Left cardiac atrium (tissue), 4 donors: Measurements from ENCODE around the gene MAGI2. TPM values are rescaled to one million over a fixed set of nuclear protein-coding genes. Genes with fewer than 3 reads are reported as not detected.
"Not testable (repeated sequence)": the region's sequence is repeated elsewhere in the genome, so short reads cannot be mapped to it uniquely, and the experiment has no call there.

ENCODE experiments used
- ATAC-seq, 2 donors: fragments of 200-7000 bp; cut with Tn5 transposase; one replicate each; pipeline ENCODE4 v1.9.1; 2020; ENCODE audit warnings: mild to moderate bottlenecking in 2 of 2, moderate library complexity in 2 of 2
- DNase-seq: peaks from one replicate; pipeline ENCODE4 v3.0.0-alpha.2; 2020
- intact Hi-C, 2 donors: fragments of 100-400 bp; cut with DNase I; formaldehyde crosslinking; loops; one replicate each; pipeline versions ENCODE4 v1.14.1 to v1.15.1; 2022 to 2023
- total RNA-seq, 2 donors: library from RNA; stranded (reverse); fragmentation: NEBNext Ultra II Directional; extraction: Animal tissue kit (Norgen Biotek cat#: 25700); gene quantifications; one replicate each; pipeline ENCODE4 v1.2.1, GENCODE V29; 2021
- donor health status: DM: no; HTN: yes; CAD: no.
- donor health status: DM: no; HTN: yes; CAD: no; lungs with severe emphysema.
- donor health status: DM: yes; HTN: yes; CAD: no.
- donor health status: Dilated cardiomyopathy.

Gene MAGI2
- total RNA-seq, 2 donors from 2014 or later = 7.2 to 8.7 TPM

- ATAC-seq, DNase-seq, intact Hi-C loops: not testable (repeated sequence)
These were observed 1164.0 kb downstream of the MAGI2 start for GRCh38 chr7:78289471-78289870.

- ATAC-seq = peak in 1 of 2 donors; percentile 27
- intact Hi-C loops = no loop called here
- DNase-seq = no peak
These were observed 1168.5 kb downstream of the MAGI2 start for GRCh38 chr7:78284945-78285344.

GRCh38 chr7:78280276-78280675 is 1173.2 kb downstream of the MAGI2 start:
- intact Hi-C loops = no loop called here
- DNase-seq (no peak), ATAC-seq (no peak)

GRCh38 chr7:78279457-78279856 is 1174.0 kb downstream of the MAGI2 start:
- intact Hi-C loops = no loop called here
- ATAC-seq = no peak
- DNase-seq = no peak

GRCh38 chr7:78279032-78279431 is 1174.4 kb downstream of the MAGI2 start:
- DNase-seq (no peak), ATAC-seq (no peak)
- intact Hi-C loops = no loop called here

DNA sequence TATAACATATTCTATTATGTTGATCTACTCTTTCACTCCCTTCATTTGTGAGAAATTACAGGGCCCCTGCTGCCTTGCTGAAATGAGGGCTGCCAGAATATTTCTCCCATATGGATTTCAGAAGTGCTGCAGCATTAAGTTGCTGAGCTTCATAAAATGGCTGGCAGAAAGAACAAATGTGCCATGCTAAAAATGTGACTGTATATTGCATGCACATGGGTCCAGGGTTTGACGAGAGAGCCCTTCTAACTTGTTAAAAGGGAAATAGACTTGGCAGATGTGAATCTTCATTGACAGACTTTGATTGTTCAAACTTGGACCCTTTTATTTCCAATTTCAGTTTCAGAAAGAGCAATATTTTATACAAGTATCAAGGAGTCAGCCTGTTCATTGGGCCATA is 1186.3 kb downstream of the MAGI2 start:
- no peak for ATAC-seq
- intact Hi-C loops = no loop called here
- no peak for DNase-seq

DNA sequence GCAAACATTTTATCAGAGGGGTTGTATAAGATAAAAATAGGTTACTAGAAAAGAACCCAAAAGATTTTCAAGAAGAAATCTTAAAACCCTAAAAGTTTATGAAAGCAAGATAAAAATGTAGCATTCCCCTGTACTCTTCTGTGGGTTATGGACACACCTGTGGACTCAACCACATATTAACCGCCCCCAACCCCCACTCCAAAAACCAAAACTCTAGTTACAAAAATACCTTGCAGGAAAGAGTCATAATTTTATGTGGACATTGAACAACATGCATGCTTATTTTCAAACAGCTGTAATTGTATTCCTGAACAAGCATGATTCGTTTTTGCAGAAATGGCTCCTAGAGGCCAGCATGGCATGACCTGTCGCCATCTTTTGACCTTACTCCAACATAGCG is 1188.0 kb downstream of the MAGI2 start:
- ATAC-seq (no peak), DNase-seq (no peak)
- intact Hi-C loops = no loop called here

DNA sequence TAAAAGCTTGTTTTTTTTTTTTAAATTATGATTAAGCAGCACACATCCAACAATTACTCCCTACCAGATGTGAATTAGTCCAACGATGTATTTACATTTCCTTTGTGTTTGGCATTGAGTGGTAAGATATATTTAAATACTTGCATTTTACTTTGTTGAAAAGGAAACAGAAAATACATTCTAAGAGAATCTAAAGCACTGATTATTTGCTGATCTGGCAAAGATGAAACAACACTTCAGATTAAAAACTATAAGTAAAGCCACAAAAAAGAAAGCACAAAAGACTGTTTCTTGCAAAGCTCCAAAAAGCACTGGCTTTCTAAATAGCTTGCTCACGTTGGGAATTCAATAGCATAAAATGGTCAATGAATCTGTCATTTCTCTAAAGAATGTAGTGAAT is 1188.4 kb downstream of the MAGI2 start:
- intact Hi-C loops = no loop called here
- no peak for DNase-seq
- ATAC-seq = no peak

GRCh38 chr7:78264105-78264504 is 1189.4 kb downstream of the MAGI2 start:
- no peak for DNase-seq
- ATAC-seq = no peak
- intact Hi-C loops = no loop called here

GRCh38 chr7:78261739-78262138 is 1191.7 kb downstream of the MAGI2 start:
- ATAC-seq (no peak), DNase-seq (no peak)

GRCh38 chr7:78261302-78261701 is 1192.2 kb downstream of the MAGI2 start:
- ATAC-seq = no peak
- intact Hi-C loops = no loop called here
- no peak for DNase-seq

More at GRCh38 chr7:78261739-78262138, 1191.7 kb downstream of the MAGI2 start:
- intact Hi-C loops = no loop called here

GRCh38 chr7:78260826-78261225 is 1192.6 kb downstream of the MAGI2 start:
- DNase-seq = no peak
- intact Hi-C loops = no loop called here
- ATAC-seq = no peak

DNA sequence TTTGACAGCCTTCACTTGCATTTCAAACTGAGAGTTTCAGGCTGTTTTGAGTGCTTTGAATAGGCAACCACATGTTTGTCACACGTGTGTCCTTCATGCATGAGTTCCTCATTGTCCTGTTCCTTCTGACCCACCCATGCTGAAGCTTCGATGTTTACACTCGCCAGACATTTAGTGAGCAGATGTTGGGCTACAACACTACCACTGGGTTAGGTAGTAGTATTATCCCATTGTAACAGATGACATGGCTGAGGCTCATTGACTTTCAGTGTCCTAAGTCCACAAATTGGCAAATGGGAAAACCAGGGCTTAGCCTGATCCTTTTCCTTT is 1198.8 kb downstream of the MAGI2 start:
- ATAC-seq (no peak), DNase-seq (no peak)
- intact Hi-C loops = no loop called here

GRCh38 chr7:78253850-78254725 is 1199.4 kb downstream of the MAGI2 start:
- no peak for DNase-seq
- no peak for ATAC-seq
- intact Hi-C loops = no loop called here

GRCh38 chr7:78248867-78249266 is 1204.6 kb downstream of the MAGI2 start:
- DNase-seq = no peak
- no peak for ATAC-seq
- intact Hi-C loops = no loop called here

DNA sequence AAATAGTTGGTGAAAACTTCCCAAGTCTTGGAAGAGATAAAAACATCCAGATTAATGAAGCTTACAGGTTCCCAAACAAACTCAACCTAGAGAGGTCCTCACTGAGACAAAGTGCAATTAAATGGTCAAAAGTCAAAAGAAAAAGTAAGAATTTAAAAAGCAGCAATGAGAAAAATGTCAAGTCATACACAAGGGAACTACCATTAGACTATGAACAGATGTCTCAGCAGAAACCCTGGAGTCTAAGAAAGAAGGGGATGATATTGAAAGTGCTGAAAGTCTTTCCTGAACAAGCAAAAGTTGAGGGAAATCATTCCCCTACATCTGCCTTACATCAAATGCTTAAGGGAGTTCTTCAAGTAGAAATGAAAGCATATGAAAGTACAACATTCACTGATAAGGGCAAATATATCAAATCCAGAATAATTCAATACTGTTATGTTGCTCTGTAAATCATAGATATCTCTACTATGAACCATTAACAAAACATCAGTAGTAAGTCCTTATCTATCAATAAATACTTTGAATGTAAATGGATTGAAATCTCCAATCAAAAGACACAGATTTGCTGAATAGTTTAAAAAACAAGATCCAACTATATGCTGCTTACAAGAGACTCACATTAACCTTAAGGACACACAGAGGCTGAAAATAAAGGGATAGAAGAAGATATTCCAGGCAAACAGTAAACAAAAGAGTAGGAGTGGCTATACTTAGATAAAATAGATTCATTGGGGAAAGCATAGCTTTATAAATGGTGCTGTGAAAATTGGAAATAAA is 1205.4 kb downstream of the MAGI2 start:
- no peak for ATAC-seq
- intact Hi-C loops = no loop called here
- DNase-seq = no peak

DNA sequence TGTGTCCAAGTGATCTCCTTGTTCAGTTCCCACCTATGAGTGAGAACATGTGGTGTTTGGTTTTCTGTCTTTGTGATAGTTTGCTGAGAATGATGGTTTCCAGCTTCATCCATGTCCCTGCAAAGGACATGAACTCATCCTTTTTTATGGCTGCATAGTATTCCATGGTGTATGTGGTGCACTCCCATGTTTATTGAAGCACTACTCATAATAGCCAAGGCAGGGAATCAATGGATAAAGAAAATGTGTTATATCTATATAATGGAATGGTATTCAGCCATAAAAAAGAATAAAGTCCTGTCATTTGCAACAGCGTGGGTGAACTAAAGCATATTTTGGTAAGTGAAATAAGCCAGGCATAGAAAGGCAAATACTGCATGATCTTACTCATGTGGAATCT is 1213.3 kb downstream of the MAGI2 start:
- intact Hi-C loops, DNase-seq, ATAC-seq: not testable (repeated sequence)

- intact Hi-C loops = no loop called here
- DNase-seq (no peak), ATAC-seq (no peak)
These were observed 1218.8 kb downstream of the MAGI2 start for GRCh38 chr7:78234634-78235033.

DNA sequence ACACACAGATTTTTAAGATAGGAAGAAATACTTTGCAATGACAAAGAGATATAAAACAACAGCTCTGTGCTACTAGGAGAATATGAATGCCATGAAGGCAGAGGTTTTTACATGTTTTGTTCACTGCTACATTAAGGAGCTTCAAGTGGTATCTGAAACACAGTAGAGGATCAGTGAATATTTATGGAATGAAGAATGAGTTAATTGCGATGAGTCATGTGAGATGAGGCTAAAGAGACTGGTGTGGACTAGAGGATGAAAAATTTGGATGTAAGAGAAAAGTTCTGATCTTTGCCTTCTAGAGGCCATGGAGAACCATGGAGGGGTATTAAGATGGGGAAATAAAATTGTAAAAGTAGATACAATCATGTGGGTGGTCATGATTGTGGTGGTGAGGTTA is 1220.7 kb downstream of the MAGI2 start:
- intact Hi-C loops = no loop called here
- ATAC-seq (no peak), DNase-seq (no peak)

DNA sequence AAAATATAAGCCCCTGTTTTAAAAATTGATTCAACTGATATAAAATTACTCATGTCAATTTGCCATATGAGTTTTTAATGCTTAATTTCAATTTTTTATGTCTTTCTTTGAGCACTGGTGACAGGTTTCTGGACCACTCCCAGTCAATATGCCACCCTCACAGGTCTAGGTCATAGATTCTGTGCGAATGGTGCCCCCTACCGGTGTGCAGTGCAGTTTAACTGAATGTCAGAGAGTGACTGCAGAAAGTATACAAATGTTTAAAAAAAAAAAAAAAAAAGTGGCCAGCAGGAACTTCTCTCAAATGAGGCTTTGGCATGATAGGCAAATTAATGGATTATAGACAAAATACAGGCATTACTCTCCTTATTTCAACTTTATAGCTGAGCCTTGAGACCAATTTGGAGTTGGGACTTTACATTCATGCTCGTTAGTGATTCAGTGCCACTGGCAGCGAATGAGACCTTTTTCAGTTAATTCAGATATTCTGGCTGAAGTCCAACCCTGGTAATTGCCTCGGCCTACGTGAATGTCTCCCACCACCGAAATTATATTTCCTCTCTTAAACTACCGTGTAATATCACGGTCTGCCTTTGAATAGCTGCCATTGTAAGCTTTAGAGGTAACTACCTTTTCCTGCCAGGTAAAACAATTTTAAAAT is 1227.3 kb downstream of the MAGI2 start:
- DNase-seq (peak; percentile 29), ATAC-seq (peak in 1 of 2 donors; percentile 62)
- intact Hi-C loops = no loop called here
